OCI-LY7 (cell line): ENCODE results near the gene LRRC55. TPM values are rescaled to one million over a fixed set of nuclear protein-coding genes. Genes with fewer than 3 reads are reported as not detected.

Experiments
- BruUV-seq: library from RNA; stranded (reverse); fragments of 400-500 nt; replicated peaks from 2 replicates; lab custom pipeline; 2021; lab: Mats Ljungman, UMichigan
- CTCF ChIA-PET: fragments of 300-600 bp; sonication (Branson Sonifier 250); formaldehyde crosslinking; loops from one replicate; lab custom pipeline; 2022; ENCODE audit warnings: antibody characterized with exemption; ENCODE audit not compliant: unreplicated experiment; lab: Charles Lee
- POLR2A ChIA-PET: fragments of 300-600 bp; sonication (Branson Sonifier 250); formaldehyde crosslinking; loops from one replicate; lab custom pipeline; 2022; ENCODE audit warnings: antibody characterized with exemption; lab: Charles Lee
- DNase-seq: peaks from one replicate; pipeline ENCODE4 v3.0.0-alpha.2; 2015; ENCODE audit warnings: low spot score
- H2AFZ ChIP-seq: fragments of 200-600 bp; sonication (generic), shearing (Covaris generic); 2 replicates; pipeline ENCODE4 v1.6.1; 2014; ENCODE audit warnings: mild to moderate bottlenecking, antibody characterized with exemption, low read length, moderate library complexity
- H3K27ac ChIP-seq: fragments of 200-600 bp; sonication (generic); 2 replicates; pipeline ENCODE4 v1.5.1; 2014; ENCODE audit warnings: mixed run types, low read depth, mild to moderate bottlenecking, moderate library complexity, low read length, inconsistent platforms; ENCODE audit not compliant: poor library complexity, severe bottlenecking
- H3K36me3 ChIP-seq: fragments of 200-600 bp; sonication (generic); 2 replicates; pipeline ENCODE4 v1.6.1; 2014; ENCODE audit warnings: mild to moderate bottlenecking, antibody characterized with exemption, low read length, moderate library complexity, mixed read lengths; ENCODE audit not compliant: insufficient read depth
- H3K4me1 ChIP-seq: fragments of 200-600 bp; sonication (generic); 2 replicates; pipeline ENCODE4 v1.5.1; 2014; ENCODE audit warnings: mild to moderate bottlenecking, low read length; ENCODE audit not compliant: insufficient read depth, poor library complexity, severe bottlenecking
- H3K4me2 ChIP-seq: fragments of 200-600 bp; sonication (generic); 2 replicates; pipeline ENCODE4 v1.6.1; 2014; ENCODE audit warnings: mild to moderate bottlenecking, low read length
- H3K4me3 ChIP-seq: fragments of 200-600 bp; sonication (generic); 2 replicates; pipeline ENCODE4 v1.5.1; 2014; ENCODE audit warnings: mild to moderate bottlenecking, low read depth, low read length; ENCODE audit not compliant: poor library complexity, severe bottlenecking
- H3K79me2 ChIP-seq: fragments of 200-600 bp; sonication (generic); 2 replicates; pipeline ENCODE4 v1.6.1; 2016; ENCODE audit warnings: low read depth, mild to moderate bottlenecking, low read length, moderate library complexity, mixed read lengths; ENCODE audit not compliant: insufficient read depth
- H3K9me2 ChIP-seq: fragments of 200-600 bp; sonication (generic); 2 replicates; pipeline ENCODE4 v1.6.1; 2016; ENCODE audit warnings: mild to moderate bottlenecking, low read length, mixed read lengths; ENCODE audit not compliant: insufficient read depth
- H3K9me3 ChIP-seq: fragments of 200-600 bp; sonication (generic); 2 replicates; pipeline ENCODE4 v1.6.1; 2014; ENCODE audit warnings: mild to moderate bottlenecking, mixed run types, low read length, mixed read lengths
- H4K20me1 ChIP-seq: fragments of 200-600 bp; sonication (generic); 2 replicates; pipeline ENCODE4 v1.6.1; 2014; ENCODE audit warnings: mild to moderate bottlenecking, antibody characterized with exemption, low read length, moderate library complexity, mixed read lengths; ENCODE audit not compliant: insufficient read depth
- CTCF ChIP-seq: fragments of 200-600 bp; sonication (generic); conservative IDR thresholded peaks from 2 replicates; pipeline ENCODE4 v1.5.1; 2014; ENCODE audit warnings: mild to moderate bottlenecking, antibody characterized with exemption, low read length, moderate library complexity, mixed read lengths
- EZH2phosphoT487 ChIP-seq: fragments of 200-600 bp; sonication (generic); IDR thresholded peaks from 2 replicates; pipeline ENCODE4 v1.6.1; 2018; ENCODE audit warnings: low read depth, borderline replicate concordance, mild to moderate bottlenecking, mixed run types, antibody characterized with exemption, low read length, moderate library complexity, mixed read lengths
- intact Hi-C: fragments of 100-400 bp; cut with micrococcal nuclease; formaldehyde crosslinking; loops from one replicate; pipeline ENCODE4 v1.10.0; 2022; ENCODE audit not compliant: unreplicated experiment
- total RNA-seq, 2 experiments: library from RNA; depleted of rRNA in 1 of 2; stranded (reverse); fragments of >200 nt in 1 of 2; shearing (Covaris generic) in 1 of 2; gene quantifications; 2 replicates each; pipeline ENCODE4 v1.2.3, GENCODE V29; 2014 to 2022

Gene LRRC55
- total RNA-seq, 2 experiments from 2014 or later, result not detected

GRCh38 chr11:57155400-57155799 is 26.4 kb upstream of the LRRC55 start:
- H3K27ac ChIP-seq, result no peak overlapping the region
- H3K9me3 ChIP-seq, result no peaks in the 10 kb centered on the region
- peaks cover 4% of the 10 kb centered on the region for H3K4me1 ChIP-seq
- DNase-seq, result no peak
- H3K9me2 ChIP-seq, result no peaks in the 10 kb centered on the region
- no peak overlapping the region for H3K4me3 ChIP-seq
- intact Hi-C loops, result no loop called here
- ChIA-PET CTCF (no interaction called here), POLR2A (no interaction called here)
- H3K36me3 ChIP-seq, result no peaks in the 10 kb centered on the region
- no peak overlapping the region for H2AFZ ChIP-seq
- no peak for TF ChIP-seq EZH2phosphoT487
- no peak for TF ChIP-seq CTCF
- H3K79me2 ChIP-seq, result no peaks in the 10 kb centered on the region
- BruUV-seq, result no TSS peak
- no peak overlapping the region for H3K4me2 ChIP-seq
- H4K20me1 ChIP-seq, result no peaks in the 10 kb centered on the region

GRCh38 chr11:57155838-57156607 is 25.7 kb upstream of the LRRC55 start:
- intact Hi-C loops, result no loop called here
- CTCF ChIA-PET, result no interaction called here

More at GRCh38 chr11:57155838-57156607, 25.7 kb upstream of the LRRC55 start:
- POLR2A ChIA-PET, result no interaction called here
- no peak overlapping the region for H2AFZ ChIP-seq
- no peak overlapping the region for H3K4me2 ChIP-seq
- no peak for DNase-seq
- H3K36me3 ChIP-seq, result no peaks in the 10 kb centered on the region
- H3K9me3 ChIP-seq, result no peaks in the 10 kb centered on the region
- no peaks in the 10 kb centered on the region for H3K9me2 ChIP-seq
- H4K20me1 ChIP-seq, result no peaks in the 10 kb centered on the region
- no peak overlapping the region for H3K4me3 ChIP-seq
- peaks cover 4% of the 10 kb centered on the region for H3K4me1 ChIP-seq
- BruUV-seq, result no TSS peak
- TF ChIP-seq CTCF (no peak), EZH2phosphoT487 (no peak)
- no peak overlapping the region for H3K27ac ChIP-seq
- H3K79me2 ChIP-seq, result no peaks in the 10 kb centered on the region
